SK-N-SH (cell line): Measurements from ENCODE around the gene KLK2. TPM values are rescaled to one million over a fixed set of nuclear protein-coding genes. Genes with fewer than 3 reads are reported as not detected.
A peak's percentile ranks its signal among the peaks of the same experiment; 100 is the strongest.

Experiments
- CTCF ChIA-PET: fragments of 300-600, 350-600 bp; formaldehyde crosslinking; extraction: SDS; loops from one replicate; lab custom pipeline; 2021; lab: Yijun Ruan, JAX
- POLR2A ChIA-PET: fragments of 350-600 bp; sonication (Branson Sonifier 250); formaldehyde crosslinking; extraction: SDS; loops from one replicate; lab custom pipeline; 2020; ENCODE audit warnings: antibody characterized with exemption, inconsistent platforms; lab: Yijun Ruan, JAX
- DNase-seq: peaks from one replicate; pipeline ENCODE4 v3.0.0; 2012
- H2AFZ ChIP-seq: fragments of 200-600 bp; sonication (generic); 2 replicates; pipeline ENCODE4 v1.8.1; 2016; ENCODE audit warnings: antibody characterized with exemption, mild to moderate bottlenecking, low read depth
- H3F3A ChIP-seq: fragments of 200-600 bp; sonication (generic); replicated peaks from 2 replicates; pipeline ENCODE3; 2016; ENCODE audit warnings: antibody characterized with exemption, mild to moderate bottlenecking; ENCODE audit not compliant: insufficient read depth
- H3K27ac ChIP-seq, 2 experiments: fragments of 200-500 bp in 1 of 2; fragments of 200-600 bp in 1 of 2; sonication (Bioruptor generic) in 1 of 2; sonication (generic), shearing (Covaris generic) in 1 of 2; 2 replicates each; pipeline versions ENCODE4 v1.5.1 to v1.6.1; 2014 to 2016; ENCODE audit warnings: low read depth in 2 of 2, inconsistent platforms in 1 of 2, low read length in 1 of 2, mild to moderate bottlenecking in 1 of 2, mixed read lengths in 1 of 2
- H3K27me3 ChIP-seq: fragments of 200-600 bp; sonication (generic), shearing (Covaris generic); 2 replicates; pipeline ENCODE4 v1.6.1; 2016; ENCODE audit warnings: mixed run types; ENCODE audit not compliant: insufficient read depth
- H3K36me3 ChIP-seq, 2 experiments: fragments of 200-500 bp in 1 of 2; fragments of 200-600 bp in 1 of 2; sonication (Bioruptor generic) in 1 of 2; sonication (generic) in 1 of 2; replicated peaks in 1 of 2; 2 replicates each; pipeline versions ENCODE3 to v1.5.1; 2014 to 2016; ENCODE audit warnings: low read length in 1 of 2, mild to moderate bottlenecking in 1 of 2; ENCODE audit not compliant: insufficient read depth in 2 of 2, control insufficient read depth in 1 of 2
- H3K4me1 ChIP-seq, 2 experiments: fragments of 200-500 bp in 1 of 2; fragments of 200-600 bp in 1 of 2; sonication (Bioruptor generic) in 1 of 2; sonication (generic), shearing (Covaris generic) in 1 of 2; 2 replicates each; pipeline versions ENCODE4 v1.5.1 to v1.6.1; 2014 to 2016; ENCODE audit warnings: low read depth in 1 of 2, low read length in 1 of 2, mixed run types in 1 of 2; ENCODE audit not compliant: insufficient read depth in 2 of 2, control insufficient read depth in 1 of 2
- H3K4me2 ChIP-seq: fragments of 200-600 bp; sonication (generic), shearing (Covaris generic); 2 replicates; pipeline ENCODE4 v1.6.1; 2017; ENCODE audit warnings: mixed run types
- H3K4me3 ChIP-seq, 2 experiments: fragments of 200-500 bp in 1 of 2; fragments of 200-600 bp in 1 of 2; sonication (Bioruptor generic) in 1 of 2; sonication (generic), shearing (Covaris generic) in 1 of 2; 2 replicates each; pipeline versions ENCODE4 v1.5.1 to v1.8.1; 2014 to 2016; ENCODE audit warnings: low read depth in 2 of 2, inconsistent platforms in 1 of 2, low read length in 1 of 2, mild to moderate bottlenecking in 1 of 2, mixed read lengths in 1 of 2, moderate library complexity in 1 of 2
- H3K79me2 ChIP-seq: fragments of 200-600 bp; sonication (generic); 2 replicates; pipeline ENCODE4 v1.8.1; 2017; ENCODE audit warnings: mild to moderate bottlenecking; ENCODE audit not compliant: insufficient read depth
- H3K9ac ChIP-seq: fragments of 200-600 bp; sonication (generic); 2 replicates; pipeline ENCODE4 v1.6.1; 2017; ENCODE audit warnings: mixed run types
- H3K9me2 ChIP-seq: fragments of 200-600 bp; sonication (generic); 2 replicates; pipeline ENCODE4 v1.6.1; 2017; ENCODE audit warnings: mixed run types
- H3K9me3 ChIP-seq: fragments of 200-600 bp; sonication (generic); 2 replicates; pipeline ENCODE4 v1.6.1; 2017; ENCODE audit warnings: mixed run types, mild to moderate bottlenecking, moderate library complexity
- H4K20me1 ChIP-seq: fragments of 200-600 bp; sonication (generic); 2 replicates; pipeline ENCODE4 v1.6.1; 2017; ENCODE audit warnings: mild to moderate bottlenecking, mixed run types; ENCODE audit not compliant: insufficient read depth
- EP300 ChIP-seq, 2 experiments: IDR thresholded peaks; 2 replicates each; pipeline versions ENCODE4 v1.4.0 to v1.6.1; 2012; ENCODE audit warnings: borderline replicate concordance in 1 of 2, low read depth in 1 of 2, low read length in 1 of 2
- GABPA ChIP-seq: IDR thresholded peaks from 2 replicates; pipeline ENCODE4 v1.4.0; 2012; ENCODE audit warnings: low read depth, mild to moderate bottlenecking
- JUND ChIP-seq: IDR thresholded peaks from 2 replicates; pipeline ENCODE4 v1.4.0; 2012
- MXI1 ChIP-seq: IDR thresholded peaks from 2 replicates; pipeline ENCODE4 v1.6.1; 2012; ENCODE audit warnings: mild to moderate bottlenecking, low read depth, low read length, improper control_type of control experiment
- NFIC ChIP-seq: IDR thresholded peaks from 2 replicates; pipeline ENCODE4 v1.4.0; 2012; ENCODE audit warnings: borderline replicate concordance
- RCOR1 ChIP-seq: fragments of 150-350 bp; IDR thresholded peaks from 2 replicates; pipeline ENCODE4 v1.6.1; 2017; ENCODE audit warnings: antibody characterized with exemption, low read length
- REST ChIP-seq: IDR thresholded peaks from 2 replicates; pipeline ENCODE4 v1.6.1; 2012; ENCODE audit warnings: mild to moderate bottlenecking, low read depth, low read length, moderate library complexity
- TAF1 ChIP-seq: IDR thresholded peaks from 2 replicates; pipeline ENCODE4 v1.6.1; 2012; ENCODE audit warnings: low read depth, mild to moderate bottlenecking, low read length, moderate library complexity, borderline replicate concordance
- TCF12 ChIP-seq: IDR thresholded peaks from 2 replicates; pipeline ENCODE4 v1.4.0; 2012
- USF2 ChIP-seq: fragments of 150-350 bp; IDR thresholded peaks from 2 replicates; pipeline ENCODE4 v1.6.1; 2017; ENCODE audit warnings: antibody characterized with exemption, low read length, low read depth, borderline replicate concordance
- WGBS: methylation state at CpG from one replicate; pipeline ENCODE4 v1.1.6; 2017; ENCODE audit warnings: low lambda C conversion rate; 5-methylcytosine and 5-hydroxymethylcytosine counted together
- polyA plus RNA-seq, 3 experiments: library from polyadenylated mRNA; depleted of rRNA; stranded (reverse); fragments of >200 nt; gene quantifications; 2 replicates each; pipeline ENCODE4 v1.2.3, GENCODE V29; 2012

The KLK2 gene
- polyA plus RNA-seq, 1 of the 3 experiments (the other 2 are of a cell fraction), result 0.15 TPM

GRCh38 chr19:50898018-50898417 lies 24.8 kb downstream of the KLK2 start:
- no peaks in the 10 kb centered on the region for H3K79me2 ChIP-seq

GRCh38 chr19:50899569-50899968 lies 26.3 kb downstream of the KLK2 start:
- Histone ChIP-seq H3K9me2 (no peaks in the 10 kb centered on the region), H2AFZ (no peak overlapping the region), H3K36me3 (no peaks in the 10 kb centered on the region), H3K9ac (no peak overlapping the region), H3K27me3 (peaks cover 14% of the 10 kb centered on the region), H3K4me3 (no peak overlapping the region), H3F3A (no peaks in the 10 kb centered on the region), H3K27ac (no peak overlapping the region), H3K4me1 (no peaks in the 10 kb centered on the region), H4K20me1 (no peaks in the 10 kb centered on the region), H3K9me3 (no peaks in the 10 kb centered on the region), H3K79me2 (no peaks in the 10 kb centered on the region), H3K4me2 (no peak overlapping the region)
- no peak for DNase-seq
- POLR2A ChIA-PET, result no interaction called here
- 14% methylated on average over 3 of the region's 3 CpGs for WGBS
- TF ChIP-seq TAF1, result no peak
- peak; percentile 60 for TF ChIP-seq GABPA
- CTCF ChIA-PET, result interaction anchor here (1.0 to 1.4 kb wide), 2 partner anchors 22 to 23 kb away, joined by 4 to 6 read pairs; no protein-coding TSS in a partner anchor

More at GRCh38 chr19:50898018-50898417, 24.8 kb downstream of the KLK2 start:
- Histone ChIP-seq H3K27me3 (no peaks in the 10 kb centered on the region; the same call in 1 of the 2 replicates), H2AFZ (no peak overlapping the region), H3K27ac (no peak overlapping the region), H3K4me1 (no peaks in the 10 kb centered on the region), H4K20me1 (no peaks in the 10 kb centered on the region), H3F3A (no peaks in the 10 kb centered on the region), H3K9me3 (no peaks in the 10 kb centered on the region), H3K4me2 (no peak overlapping the region), H3K9me2 (no peaks in the 10 kb centered on the region), H3K9ac (no peak overlapping the region), H3K36me3 (no peaks in the 10 kb centered on the region), H3K4me3 (no peak overlapping the region)
- ChIA-PET CTCF (interaction anchor here (0.5 to 0.9 kb wide), 2 partner anchors 10 to 541 kb away, joined by 3 read pairs; no protein-coding TSS in a partner anchor), POLR2A (no interaction called here)
- TF ChIP-seq JUND (no peak), TCF12 (no peak), REST (no peak), GABPA (no peak), EP300 (IDR thresholded peaks at IDR 0.05; ENCODE audit: borderline replicate concordance in 1 of 2, low read depth in 1 of 2, low read length in 1 of 2) (no peak), NFIC (no peak), MXI1 (no peak), RCOR1 (no peak), USF2 (no peak)
- DNase-seq, result no peak
- 3% methylated on average over 4 of the region's 4 CpGs for WGBS
